ENCODE measurements around the gene UQCRHL.

GRCh38 chr1:15835741-15836510, 28.5 kb upstream of the UQCRHL start:
- TF ChIP-seq CTCF (conservative IDR thresholded peaks at IDR 0.05; ENCODE audit: low read depth, low read length) (no peak), EZH2 (IDR thresholded peaks at IDR 0.05; ENCODE audit: low read length, unreplicated experiment) (no peak), EZH2phosphoT487 (IDR thresholded peaks at IDR 0.05; ENCODE audit: borderline replicate concordance, low read length) (no peak)

Measured in PC-3 (cell line).